Stimulated activated CD4-positive, alpha-beta T cell treated with anti-CD3 and anti-CD28 coated beads, TNF-alpha, amount 100 ng/mL, for 24 hours (primary cell): ENCODE measurements around the gene ZCCHC3.
A peak's percentile ranks its signal among the peaks of the same experiment; 100 is the strongest.

Experiments used
- DNase-seq, 3 experiments: peaks; one replicate each; pipeline ENCODE4 v3.0.0-alpha.2; 2020; ENCODE audit warnings: low read depth in 3 of 3

Gene ZCCHC3

GRCh38 chr20:341682-342081 lies 44.3 kb downstream of the ZCCHC3 start:
- DNase-seq = peak in 1 of 3 experiments; percentile 53

DNA sequence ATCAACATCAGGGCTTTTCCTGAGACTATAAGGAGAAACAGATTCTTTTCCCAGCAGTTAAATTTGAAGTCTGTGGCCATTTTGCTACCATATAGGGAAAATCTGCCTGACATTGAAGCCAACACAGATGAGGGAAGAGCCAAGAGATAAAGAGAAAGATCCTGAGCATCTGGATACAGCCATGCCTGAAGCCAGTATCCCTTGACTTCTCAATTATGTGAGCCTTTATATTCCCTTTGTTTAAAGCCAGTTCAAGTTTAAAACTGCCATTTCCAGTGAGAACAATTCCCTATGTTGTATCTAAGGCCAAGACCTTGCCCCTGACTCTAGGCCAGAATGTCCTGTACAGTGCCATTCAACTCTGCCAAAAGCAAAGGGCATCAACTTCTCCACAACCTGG lies 45.7 kb downstream of the ZCCHC3 start:
- no peak for DNase-seq

DNA sequence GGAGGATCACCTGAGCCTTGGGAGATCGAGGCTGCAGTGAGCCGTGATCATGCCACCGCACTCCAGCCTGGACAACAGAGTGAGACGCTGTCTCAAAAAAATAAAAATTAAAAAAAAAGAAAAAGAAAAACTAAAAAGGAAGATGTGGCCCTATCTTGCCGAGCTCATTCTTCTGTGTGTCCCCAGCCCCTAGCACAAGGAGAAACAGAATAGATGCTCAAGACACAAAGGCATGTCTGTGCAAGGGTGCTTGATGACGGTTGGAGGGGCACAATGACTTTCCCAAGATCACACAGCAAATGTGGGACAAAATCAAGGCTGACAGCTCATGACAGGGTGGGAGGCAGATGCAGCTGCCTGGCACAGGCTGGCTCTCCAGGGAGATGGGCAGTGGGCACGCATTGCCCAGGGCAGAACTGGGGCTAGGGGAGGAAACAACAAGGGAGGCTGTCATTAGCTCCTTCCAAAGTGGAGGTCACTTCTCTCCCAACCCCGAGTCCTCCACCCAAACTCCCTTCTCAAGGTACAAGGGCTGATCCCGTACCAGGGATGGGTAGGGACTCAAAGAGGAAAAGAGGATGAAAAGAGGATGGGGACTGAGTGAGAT lies 48.8 kb downstream of the ZCCHC3 start:
- DNase-seq = no peak

GRCh38 chr20:346640-347316 lies 49.4 kb downstream of the ZCCHC3 start, which contains the start of gene NRSN2:
Gene NRSN2 (plus strand): TSS chr20:347111. CDS start chr20:349644, 2,533 bp downstream.
- peak in 1 of 3 experiments; percentile 41 for DNase-seq

- DNase-seq = no peak
Observed at GRCh38 chr20:347317-347639, 49.9 kb downstream of the ZCCHC3 start.

DNA sequence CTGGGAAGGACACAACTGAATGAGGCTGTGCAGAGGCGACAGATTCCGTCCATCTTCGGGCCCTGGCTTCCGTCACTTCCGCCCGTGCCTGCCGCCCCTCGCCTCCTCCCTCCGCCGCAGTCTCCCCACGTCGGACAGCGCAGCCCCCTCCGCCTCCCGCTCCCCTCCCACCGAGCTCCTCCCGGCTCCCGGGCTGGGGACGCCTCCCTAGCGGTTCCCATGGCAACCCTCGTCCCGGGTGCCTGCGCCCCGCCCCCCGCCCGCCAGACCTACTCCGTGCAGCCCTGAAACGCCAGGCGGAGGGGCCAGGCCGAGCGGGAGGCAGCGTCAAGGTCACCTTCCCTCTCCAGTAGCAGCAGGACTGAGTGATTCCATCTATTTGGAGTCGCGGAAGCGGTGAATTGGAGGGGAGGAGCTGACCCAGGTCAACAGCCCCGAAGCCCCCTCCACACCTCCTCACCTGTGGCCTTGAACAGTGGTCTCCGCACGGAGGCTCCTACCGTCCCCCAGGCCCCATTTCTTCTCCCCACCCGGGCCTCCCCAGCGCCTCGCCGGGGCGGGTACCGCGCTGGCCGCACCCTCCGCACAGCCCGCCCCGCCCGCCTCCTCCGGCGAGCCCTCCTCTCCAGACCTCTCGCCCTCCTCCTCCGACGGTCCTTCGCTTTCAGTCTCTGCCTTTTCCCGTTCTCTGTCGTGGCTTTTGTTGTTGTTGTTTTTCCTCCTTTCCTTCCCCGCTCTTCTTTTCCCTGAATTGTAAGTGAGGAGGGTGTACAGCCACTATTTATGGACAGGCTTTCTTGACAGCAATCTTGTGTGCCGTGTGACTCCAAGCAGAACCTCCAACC lies 50.5 kb downstream of the ZCCHC3 start:
- DNase-seq = peak in 1 of 3 experiments; percentile 70

- DNase-seq = no peak
Observed at GRCh38 chr20:348972-349841, 51.8 kb downstream of the ZCCHC3 start.
